ENCODE results near the gene UNC5B. TPM values are rescaled to one million over a fixed set of nuclear protein-coding genes. Genes with fewer than 3 reads are reported as not detected.

Gene UNC5B
- total and polyA plus RNA-seq, 7 donors, result 1.4 to 12.7 (median 1.8) TPM

DNA sequence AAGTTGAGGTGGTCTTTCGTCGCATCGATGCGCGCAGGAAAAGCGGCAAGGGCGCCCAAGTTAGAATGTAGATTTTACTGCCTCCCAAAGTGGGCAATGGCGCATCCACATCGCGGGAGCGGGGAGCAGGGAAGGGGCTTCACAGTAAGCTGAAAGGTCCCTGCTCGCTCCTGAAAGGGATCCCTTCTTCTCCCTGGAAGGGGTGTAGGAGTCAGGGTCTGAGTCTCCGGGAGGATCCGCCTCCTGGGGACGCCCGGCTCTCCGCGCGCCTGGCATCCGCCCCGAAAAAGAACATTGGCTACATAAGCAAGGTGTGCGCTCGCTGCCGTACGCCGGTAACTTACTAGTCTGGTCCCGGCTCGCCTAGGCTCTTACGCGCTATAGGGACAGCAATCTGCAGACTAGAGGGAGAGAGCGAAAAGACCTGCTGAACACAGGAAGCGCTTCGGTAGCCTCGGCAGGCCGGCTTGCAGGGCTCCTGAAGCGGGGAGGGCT, 804 bp downstream of the UNC5B start:
- Histone ChIP-seq H3K4me3 (peak overlapping the region; percentile 38 to 81 (median 58)), H3K4me1 (peaks cover 0 to 49% (median 37%) of the 10 kb centered on the region in 4 donors), H3K9me3 (no peaks in the 10 kb centered on the region), H3K36me3 (no peaks in the 10 kb centered on the region), H3K27ac (peak overlapping the region; percentile 68 to 86 (median 79)), H3K27me3 (peaks cover 16 to 37% (median 17%) of the 10 kb centered on the region in 3 donors)
- 1% methylated on average over 36 of the region's 36 CpGs for WGBS, 2 donors
- intact Hi-C loops (cut with DNase I), result loop anchor here (10.0 kb wide), 2 partner anchors 398 to 808 kb away; partner anchors contain the start of genes EIF4EBP2 and SGPL1
- peak; percentile 84 for DNase-seq
- TF ChIP-seq EP300 (IDR thresholded peaks at IDR 0.05) (no peak), POLR2AphosphoS5 (IDR thresholded peaks at IDR 0.05) (no peak), POLR2A (IDR thresholded peaks at IDR 0.05) (no peak)
- TF ChIP-seq, protein P1, sequence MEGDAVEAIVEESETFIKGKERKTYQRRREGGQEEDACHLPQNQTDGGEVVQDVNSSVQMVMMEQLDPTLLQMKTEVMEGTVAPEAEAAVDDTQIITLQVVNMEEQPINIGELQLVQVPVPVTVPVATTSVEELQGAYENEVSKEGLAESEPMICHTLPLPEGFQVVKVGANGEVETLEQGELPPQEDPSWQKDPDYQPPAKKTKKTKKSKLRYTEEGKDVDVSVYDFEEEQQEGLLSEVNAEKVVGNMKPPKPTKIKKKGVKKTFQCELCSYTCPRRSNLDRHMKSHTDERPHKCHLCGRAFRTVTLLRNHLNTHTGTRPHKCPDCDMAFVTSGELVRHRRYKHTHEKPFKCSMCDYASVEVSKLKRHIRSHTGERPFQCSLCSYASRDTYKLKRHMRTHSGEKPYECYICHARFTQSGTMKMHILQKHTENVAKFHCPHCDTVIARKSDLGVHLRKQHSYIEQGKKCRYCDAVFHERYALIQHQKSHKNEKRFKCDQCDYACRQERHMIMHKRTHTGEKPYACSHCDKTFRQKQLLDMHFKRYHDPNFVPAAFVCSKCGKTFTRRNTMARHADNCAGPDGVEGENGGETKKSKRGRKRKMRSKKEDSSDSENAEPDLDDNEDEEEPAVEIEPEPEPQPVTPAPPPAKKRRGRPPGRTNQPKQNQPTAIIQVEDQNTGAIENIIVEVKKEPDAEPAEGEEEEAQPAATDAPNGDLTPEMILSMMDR (IDR thresholded peaks at IDR 0.05), result no peak

DNA sequence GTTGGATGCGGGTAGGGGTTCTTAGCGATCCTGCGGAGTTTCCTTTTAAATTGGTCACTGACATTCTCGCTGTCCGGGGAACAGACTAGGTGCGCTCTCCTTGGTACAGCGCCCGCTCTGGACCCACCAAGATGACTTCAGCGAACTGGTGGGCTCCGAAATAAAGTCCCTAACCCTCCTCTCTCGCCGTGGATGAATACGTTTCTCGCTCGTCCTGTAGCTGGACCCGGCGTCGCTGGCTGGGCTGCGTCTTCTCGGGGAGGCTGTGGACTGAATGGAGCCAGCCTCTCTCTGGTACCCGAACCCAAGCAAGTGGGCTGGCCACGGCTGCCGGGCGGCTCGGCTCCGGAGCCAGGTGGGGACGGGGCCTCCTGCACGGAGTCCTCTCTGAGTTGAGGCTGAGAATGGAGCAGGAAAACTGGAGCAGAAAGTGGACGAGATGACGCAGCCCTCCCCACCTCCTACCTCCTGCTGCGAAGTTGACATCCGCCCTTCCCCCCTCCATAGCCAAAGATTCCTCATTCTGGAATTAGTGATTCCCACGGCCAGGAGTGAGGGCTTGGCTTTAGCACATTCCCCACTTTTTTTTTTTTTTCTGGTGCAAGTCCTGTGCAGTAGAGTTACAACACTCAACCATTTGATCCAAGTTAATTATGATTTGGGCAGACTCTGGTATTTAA, 1.5 kb downstream of the UNC5B start:
- 4 to 17% methylated on average over 33 of the region's 33 CpGs for WGBS, 2 donors
- DNase-seq, result no peak

DNA sequence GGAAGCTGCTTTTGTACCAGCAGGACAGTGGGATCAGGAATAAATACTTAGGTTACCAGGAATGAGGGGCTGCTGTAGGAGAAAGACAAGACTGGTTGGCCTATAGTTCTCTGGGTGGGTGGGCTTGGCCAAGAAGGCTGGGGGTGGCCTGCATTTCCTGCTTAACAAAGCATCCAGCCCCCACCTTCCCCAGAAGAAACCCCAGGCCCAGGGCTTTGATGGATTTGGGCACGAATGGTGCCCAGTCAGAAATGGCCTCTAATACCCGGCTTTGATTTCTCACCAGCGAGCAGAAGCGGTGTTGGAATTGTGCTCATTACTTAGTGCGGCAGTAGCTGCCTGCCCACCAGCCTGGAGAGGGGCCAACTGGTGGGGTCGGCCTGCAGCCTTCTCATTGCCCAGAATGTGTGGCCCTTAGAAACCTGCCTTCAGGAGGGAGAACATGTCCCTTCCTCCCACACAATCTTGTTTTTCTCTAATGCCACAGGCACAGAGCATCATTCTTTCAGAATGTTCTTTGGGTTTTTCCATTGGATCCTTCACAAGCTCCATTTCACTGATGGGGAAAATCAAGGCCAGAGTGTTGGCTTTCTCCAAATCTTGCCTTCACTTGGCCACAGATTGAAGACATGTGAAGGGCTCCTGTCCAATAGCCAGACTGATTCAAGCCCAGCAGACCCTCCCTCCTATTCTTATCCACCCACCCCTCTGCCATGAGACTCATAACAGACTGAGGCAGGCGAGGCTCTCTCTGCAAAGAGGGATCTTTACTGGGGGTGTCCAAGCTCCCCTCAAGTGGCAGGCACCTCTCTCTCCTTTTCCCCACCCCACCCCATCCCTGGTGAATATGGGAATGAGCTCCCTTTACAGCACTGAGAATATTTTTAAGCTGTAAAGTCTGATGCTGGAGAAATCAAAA, 2.5 kb downstream of the UNC5B start:
- Histone ChIP-seq H3K4me1 (peaks cover 0 to 43% (median 34%) of the 10 kb centered on the region in 4 donors), H3K9me3 (no peaks in the 10 kb centered on the region), H3K27me3 (peaks cover 9 to 30% (median 14%) of the 10 kb centered on the region in 3 donors), H3K36me3 (no peaks in the 10 kb centered on the region), H3K4me3 (no peak overlapping the region), H3K27ac (no peak overlapping the region)
- TF ChIP-seq POLR2A (IDR thresholded peaks at IDR 0.05) (no peak), EP300 (IDR thresholded peaks at IDR 0.05) (no peak), POLR2AphosphoS5 (IDR thresholded peaks at IDR 0.05) (no peak)
- TF ChIP-seq, protein P1 (IDR thresholded peaks at IDR 0.05), result no peak
- DNase-seq, result no peak
- intact Hi-C loops (cut with DNase I), result loop anchor here (5.0 to 10.0 kb wide), 3 partner anchors 42 to 810 kb away; partner anchors contain the start of genes EIF4EBP2 and SGPL1
- WGBS, 2 donors, result 81 to 90% methylated on average over 7 of the region's 7 CpGs

More for the DNA sequence above, 1.5 kb downstream of the UNC5B start:
- intact Hi-C loops (cut with DNase I), result loop anchor here (10.0 kb wide), 2 partner anchors 399 to 809 kb away; partner anchors contain the start of genes EIF4EBP2 and SGPL1
- Histone ChIP-seq H3K36me3 (no peaks in the 10 kb centered on the region), H3K4me1 (peaks cover 0 to 47% (median 35%) of the 10 kb centered on the region in 4 donors), H3K4me3 (peak overlapping the region; percentile 8 to 81 (median 58)), H3K27me3 (peaks cover 16 to 37% (median 17%) of the 10 kb centered on the region in 3 donors), H3K27ac (peak overlapping the region in 1 of 4 donors; percentile 38), H3K9me3 (no peaks in the 10 kb centered on the region)
- TF ChIP-seq, protein P1 (IDR thresholded peaks at IDR 0.05), result no peak
- TF ChIP-seq POLR2AphosphoS5 (IDR thresholded peaks at IDR 0.05) (no peak), EP300 (IDR thresholded peaks at IDR 0.05) (no peak), POLR2A (IDR thresholded peaks at IDR 0.05) (no peak)

DNA sequence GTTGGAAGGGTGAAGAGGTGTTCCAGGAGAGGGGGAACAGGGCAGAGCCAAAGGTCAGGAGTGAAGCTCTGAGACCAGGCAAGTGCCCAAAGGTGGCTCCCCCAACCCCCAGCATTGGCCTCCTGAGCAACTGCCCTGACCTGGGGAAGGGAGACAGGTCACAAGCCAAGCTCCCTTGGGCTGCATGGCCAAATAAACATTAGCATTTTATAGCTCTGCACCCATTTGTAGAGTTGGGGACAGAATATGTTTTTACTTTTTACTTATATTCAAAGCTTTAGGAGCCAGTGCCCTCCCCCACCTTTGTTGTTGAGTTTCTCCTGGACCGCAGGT, 4.0 kb downstream of the UNC5B start:
- Histone ChIP-seq H3K4me3 (no peak overlapping the region), H3K36me3 (no peaks in the 10 kb centered on the region), H3K4me1 (peaks cover 0 to 43% (median 34%) of the 10 kb centered on the region in 4 donors), H3K27me3 (peaks cover under 1 to 16% (median under 1%) of the 10 kb centered on the region in 3 donors), H3K9me3 (no peaks in the 10 kb centered on the region), H3K27ac (no peak overlapping the region)
- 85 to 93% methylated on average over 1 of the region's 1 CpG for WGBS, 2 donors
- DNase-seq, result no peak
- intact Hi-C loops (cut with DNase I), result loop anchor here (5.0 to 10.0 kb wide), 3 partner anchors 41 to 812 kb away; partner anchors contain the start of genes EIF4EBP2 and SGPL1
- TF ChIP-seq POLR2AphosphoS5 (IDR thresholded peaks at IDR 0.05) (no peak), POLR2A (IDR thresholded peaks at IDR 0.05) (no peak), EP300 (IDR thresholded peaks at IDR 0.05) (no peak)
- TF ChIP-seq, protein P1 (IDR thresholded peaks at IDR 0.05), result no peak

Data from sigmoid colon (tissue), 7 donors.